A549 (cell line): ENCODE results near the gene RAB32. TPM values are rescaled to one million over a fixed set of nuclear protein-coding genes. Genes with fewer than 3 reads are reported as not detected.

Source experiments
- ATAC-seq, 2 experiments: fragments of 200-7000 bp in 1 of 2; fragments of >200 bp in 1 of 2; cut with Nextera tagmentation in 1 of 2; cut with Tn5 transposase in 1 of 2; 3 replicates each; pipeline versions ENCODE4 v1.8.0 to v1.9.1; 2018 to 2020; ENCODE audit warnings: mild to moderate bottlenecking in 1 of 2, moderate library complexity in 1 of 2
- CTCF ChIA-PET: fragments of 300-600 bp; sonication (Branson Sonifier 250); formaldehyde crosslinking; extraction: SDS; loops from one replicate; lab custom pipeline; 2021; ENCODE audit warnings: antibody characterized with exemption, inconsistent platforms; lab: Yijun Ruan, JAX
- POLR2A ChIA-PET: fragments of 350-600 bp; formaldehyde crosslinking; extraction: SDS; loops from one replicate; lab custom pipeline; 2021; ENCODE audit warnings: antibody characterized with exemption, inconsistent platforms; lab: Yijun Ruan, JAX
- DNase-seq, 2 experiments: peaks; one replicate each; pipeline versions ENCODE4 v3.0.0 to v3.0.0-alpha.2; 2011 to 2016; ENCODE audit warnings: low read depth in 1 of 2, low spot score in 1 of 2
- FAIRE-seq: peaks from 2 replicates; lab custom pipeline; 2011; peaks lifted over from hg19 to GRCh38; lab: Jason Lieb, UNC
- H3K27ac ChIP-seq, 2 experiments: fragments of >200 bp; sonication (Bioruptor Twin); formaldehyde crosslinking; 3 replicates each; pipeline ENCODE4 v1.5.1; 2016 to 2017
- H3K4me1 ChIP-seq: fragments of >200 bp; sonication (Bioruptor Twin); formaldehyde crosslinking; 3 replicates; pipeline ENCODE4 v1.6.1; 2016
- H3K4me2 ChIP-seq: fragments of >200 bp; sonication (Bioruptor Twin); formaldehyde crosslinking; 3 replicates; pipeline ENCODE4 v1.6.1; 2016
- H3K4me3 ChIP-seq: fragments of >200 bp; sonication (Bioruptor Twin); formaldehyde crosslinking; 3 replicates; pipeline ENCODE4 v1.5.1; 2016
- H3K9me3 ChIP-seq: fragments of >200 bp; sonication (Bioruptor Twin); formaldehyde crosslinking; 3 replicates; pipeline ENCODE4 v1.6.1; 2016
- BHLHE40 ChIP-seq: IDR thresholded peaks from 2 replicates; pipeline ENCODE4 v1.6.1; 2012; ENCODE audit warnings: low read depth, low read length, inconsistent platforms
- CBX2 ChIP-seq: fragments of 200-600 bp; sonication (generic); IDR thresholded peaks from 2 replicates; pipeline ENCODE4 v1.6.1; 2016; ENCODE audit warnings: low read depth, mild to moderate bottlenecking, borderline replicate concordance
- CBX8 ChIP-seq: fragments of 200-600 bp; sonication (generic); IDR thresholded peaks from 2 replicates; pipeline ENCODE4 v1.6.1; 2016
- CEBPB ChIP-seq, 2 experiments: fragments of >200 bp in 1 of 2; sonication (Bioruptor Twin) in 1 of 2; formaldehyde crosslinking in 1 of 2; IDR thresholded peaks; 2 replicates each; pipeline ENCODE4 v1.6.1; 2012 to 2016
- CTCF ChIP-seq: fragments of >200 bp; sonication (Bioruptor Twin); formaldehyde crosslinking; IDR thresholded peaks from 3 replicates; pipeline ENCODE4 v1.5.1; 2016
- EHF ChIP-seq: fragments of 250-450 bp; sonication (Bioruptor Pico); IDR thresholded peaks from 2 replicates; pipeline ENCODE4 v1.5.0; 2020; ENCODE audit warnings: mild to moderate bottlenecking
- FOSL2 ChIP-seq, 2 experiments: fragments of 450-650 bp in 1 of 2; fragments of >200 bp in 1 of 2; sonication (Bioruptor Twin) in 1 of 2; formaldehyde crosslinking; IDR thresholded peaks; 2 replicates each; pipeline versions ENCODE4 v1.5.0 to v1.6.1; 2016 to 2020; ENCODE audit warnings: mild to moderate bottlenecking in 1 of 2, moderate library complexity in 1 of 2
- FOXS1 ChIP-seq: fragments of 250-450 bp; sonication (Bioruptor Pico); IDR thresholded peaks from 2 replicates; pipeline ENCODE4 v1.5.0; 2020; ENCODE audit warnings: mild to moderate bottlenecking, moderate library complexity
- HES2 ChIP-seq: fragments of >200 bp; sonication (Bioruptor Twin); formaldehyde crosslinking; IDR thresholded peaks from 2 replicates; pipeline ENCODE4 v1.6.1; 2016
- HOXA7 ChIP-seq: fragments of 250-450 bp; sonication (Bioruptor Pico); IDR thresholded peaks from 2 replicates; pipeline ENCODE4 v1.5.0; 2020; ENCODE audit warnings: mild to moderate bottlenecking, moderate library complexity
- JUNB ChIP-seq: fragments of >200 bp; sonication (Bioruptor Twin); formaldehyde crosslinking; IDR thresholded peaks from 2 replicates; pipeline ENCODE4 v1.6.1; 2016
- KDM5A ChIP-seq: fragments of 200-600 bp; sonication (generic); IDR thresholded peaks from 2 replicates; pipeline ENCODE4 v1.6.1; 2016; ENCODE audit warnings: antibody characterized with exemption, mild to moderate bottlenecking
- MAFK ChIP-seq: fragments of 450-650 bp; IDR thresholded peaks from 2 replicates; pipeline ENCODE4 v1.6.1; 2014; ENCODE audit not compliant: partially characterized antibody
- MAX ChIP-seq: IDR thresholded peaks from 2 replicates; pipeline ENCODE4 v1.6.1; 2012
- MAZ ChIP-seq: fragments of 150-350 bp; IDR thresholded peaks from 2 replicates; pipeline ENCODE4 v1.6.1; 2014; ENCODE audit warnings: antibody characterized with exemption, low read depth, low read length, borderline replicate concordance
- NPAS2 ChIP-seq: fragments of 250-450 bp; sonication (Bioruptor Pico); IDR thresholded peaks from 2 replicates; pipeline ENCODE4 v1.8.0; 2022; ENCODE audit warnings: mild to moderate bottlenecking, moderate library complexity, borderline replicate concordance
- PHF8 ChIP-seq: fragments of 200-600 bp; sonication (generic); IDR thresholded peaks from 2 replicates; pipeline ENCODE4 v1.6.1; 2016; ENCODE audit warnings: low read depth, mild to moderate bottlenecking, antibody characterized with exemption, moderate library complexity, borderline replicate concordance
- POLR2A ChIP-seq: IDR thresholded peaks from 2 replicates; pipeline ENCODE4 v1.6.1; 2012; ENCODE audit warnings: mild to moderate bottlenecking, low read length
- POLR2AphosphoS2 ChIP-seq: conservative IDR thresholded peaks from 2 replicates; pipeline ENCODE4 v1.6.1; 2012; ENCODE audit warnings: low read length, improper control_type of control experiment, inconsistent platforms
- RAD21 ChIP-seq, 2 experiments: fragments of >200 bp in 1 of 2; sonication (Bioruptor Twin) in 1 of 2; formaldehyde crosslinking in 1 of 2; IDR thresholded peaks in 1 of 2; conservative IDR thresholded peaks in 1 of 2; 2 replicates in 1 of 2; 3 replicates in 1 of 2; pipeline ENCODE4 v1.6.1; 2012 to 2018; ENCODE audit warnings: inconsistent platforms in 1 of 2
- REST ChIP-seq: fragments of 200-600 bp; sonication (generic); IDR thresholded peaks from 2 replicates; pipeline ENCODE4 v1.6.1; 2016; ENCODE audit warnings: antibody characterized with exemption, mild to moderate bottlenecking, moderate library complexity
- RFX5 ChIP-seq: fragments of 450-650 bp; IDR thresholded peaks from 2 replicates; pipeline ENCODE4 v1.7.1; 2014; ENCODE audit warnings: antibody characterized with exemption, mild to moderate bottlenecking, moderate library complexity
- SMC3 ChIP-seq: fragments of >200 bp; sonication (Bioruptor Twin); formaldehyde crosslinking; IDR thresholded peaks from 3 replicates; pipeline ENCODE4 v1.6.1; 2018; ENCODE audit warnings: inconsistent platforms
- ZNF302 ChIP-seq: fragments of 250-450 bp; sonication (Bioruptor Pico); IDR thresholded peaks from 2 replicates; pipeline ENCODE4 v1.9.0; 2021; ENCODE audit warnings: inconsistent platforms, mild to moderate bottlenecking, moderate library complexity
- WGBS: methylation state at CpG from one replicate; pipeline ENCODE4 v1.1.6; 2017; ENCODE audit errors: missing lambda C conversion rate; 5-methylcytosine and 5-hydroxymethylcytosine counted together
- polyA plus RNA-seq, 4 experiments: library from polyadenylated mRNA; depleted of rRNA in 3 of 4; stranded (reverse); fragments of >200 nt; fragmentation: RNase III in 1 of 4; extraction: RNeasy Plus Mini Kit Qiagen cat#74134 plus additional on column Dnase treatment in 1 of 4; gene quantifications; 2 replicates in 3 of 4; 3 replicates in 1 of 4; pipeline ENCODE4 v1.2.3, GENCODE V29; 2011 to 2017

The RAB32 gene
- polyA plus RNA-seq, 2 of the 4 experiments (the other 2 are of a cell fraction) = 34.2 to 49.4 TPM

- DNase-seq (peak in 1 of 2 experiments; percentile 9), FAIRE-seq (no peak), ATAC-seq (peak in 1 of 2 experiments; percentile 38; a peak in 1 of 6 replicates)
- H3K4me1 ChIP-seq = no peaks in the 10 kb centered on the region
- no peak overlapping the region for H3K4me2 ChIP-seq
- CTCF ChIA-PET = interaction anchor here (0.6 to 1.1 kb wide), 3 partner anchors 12 to 639 kb away, joined by 3 to 4 read pairs (median 3); no protein-coding TSS in a partner anchor
- no peaks in the 10 kb centered on the region for H3K9me3 ChIP-seq
- no peak overlapping the region for H3K4me3 ChIP-seq
- H3K27ac ChIP-seq = no peak overlapping the region
- TF ChIP-seq MAX (no peak), RAD21 (conservative IDR thresholded peaks at IDR 0.05 in 1 of 2, IDR thresholded peaks at IDR 0.05 in 1 of 2) (peak; percentile 46 to 52; a peak in 4 of 5 replicates), CTCF (peak; percentile 33; the same call in 2 of the 3 replicates), SMC3 (peak; percentile 32; the same call in 2 of the 3 replicates)
- POLR2A ChIA-PET = no interaction called here
Measured at GRCh38 chr6:146526192-146526591, 17.4 kb upstream of the RAB32 start.

- 77% methylated on average over 3 of the region's 3 CpGs for WGBS
- no peak for FAIRE-seq
Measured at GRCh38 chr6:146532702-146533101, 10.9 kb upstream of the RAB32 start.

GRCh38 chr6:146542881-146543210, 787 bp upstream of the RAB32 start:
- WGBS = 88% methylated on average over 9 of the region's 9 CpGs
- ChIA-PET CTCF (interaction anchor here (1.1 to 1.4 kb wide), 4 partner anchors 15 to 155 kb away, joined by 3 to 5 read pairs (median 4); no protein-coding TSS in a partner anchor), POLR2A (interaction anchor here (0.6 kb wide), 1 partner anchor 579 kb away, joined by 4 read pairs; the partner anchor contains the start of gene SHPRH)
- peak overlapping the region; percentile 84 for H3K4me3 ChIP-seq
- FAIRE-seq (no peak), DNase-seq (no peak), ATAC-seq (no peak)
- no peak for TF ChIP-seq POLR2AphosphoS2
- no peak for TF ChIP-seq BHLHE40
- no peak for TF ChIP-seq PHF8
- no peak for TF ChIP-seq RAD21 (conservative IDR thresholded peaks at IDR 0.05 in 1 of 2, IDR thresholded peaks at IDR 0.05 in 1 of 2)
- no peak for TF ChIP-seq ZNF302 (CRISPR knock-in tag)
- no peak for TF ChIP-seq MAZ
- TF ChIP-seq FOXS1 (CRISPR knock-in tag) = no peak
- TF ChIP-seq FOSL2 (IDR thresholded peaks at IDR 0.05) = no peak
- no peak for TF ChIP-seq FOSL2 (CRISPR knock-in tag; IDR thresholded peaks at IDR 0.05)
- no peak for TF ChIP-seq RFX5
- TF ChIP-seq NPAS2 (CRISPR knock-in tag) = no peak
- TF ChIP-seq CEBPB (IDR thresholded peaks at IDR 0.05) = no peak
- TF ChIP-seq KDM5A = no peak
- TF ChIP-seq JUNB = no peak
- no peak for TF ChIP-seq REST
- TF ChIP-seq HES2 = no peak
- no peak for TF ChIP-seq CBX8
- no peak for TF ChIP-seq HOXA7
- no peak for TF ChIP-seq EHF (CRISPR knock-in tag)
- TF ChIP-seq POLR2A = no peak
- H3K9me3 ChIP-seq = no peaks in the 10 kb centered on the region
- H3K27ac ChIP-seq = peak overlapping the region; percentile 90 to 93
- peaks cover 29% of the 10 kb centered on the region for H3K4me1 ChIP-seq
- H3K4me2 ChIP-seq = peak overlapping the region; percentile 91

More at GRCh38 chr6:146532702-146533101, 10.9 kb upstream of the RAB32 start:
- no peak for DNase-seq
- H3K4me2 ChIP-seq = no peak overlapping the region
- no peak overlapping the region for H3K4me3 ChIP-seq
- TF ChIP-seq MAFK (peak; percentile 64), CBX2 (no peak)
- H3K27ac ChIP-seq = no peak overlapping the region
- H3K4me1 ChIP-seq = no peaks in the 10 kb centered on the region
- no peaks in the 10 kb centered on the region for H3K9me3 ChIP-seq
- ATAC-seq = no peak
- ChIA-PET POLR2A (no interaction called here), CTCF (no interaction called here)
